ENCODE measurements around the gene LRIG1. TPM values are rescaled to one million over a fixed set of nuclear protein-coding genes. Genes with fewer than 3 reads are reported as not detected.

LRIG1 gene
- total and polyA plus RNA-seq, 10 of the 15 experiments (the other 5 are each of a cell fraction or from before 2014, with no cell fraction given): 0.84 to 16.4 (median 8.1) TPM

- Histone ChIP-seq H2AFZ (ENCODE audit: control insufficient read depth, low read depth, low read length) (no peak overlapping the region), H3K36me3 (ENCODE audit: control insufficient read depth in 2 of 2, insufficient read depth in 2 of 2, low read length in 1 of 2) (no peaks in the 10 kb centered on the region; a peak in 2 of 4 replicates), H3K9me3 (replicated peaks; ENCODE audit: control insufficient read depth, insufficient read depth, low read length) (no peaks in the 10 kb centered on the region), H3K79me2 (ENCODE audit: control insufficient read depth, insufficient read depth, low read length) (no peaks in the 10 kb centered on the region), H3K4me2 (ENCODE audit: control insufficient read depth, insufficient read depth) (no peak overlapping the region; the same call in 1 of the 2 replicates), H3K4me1 (ENCODE audit: control insufficient read depth, insufficient read depth, low read length) (peaks cover 23% of the 10 kb centered on the region), H3K9ac (ENCODE audit: control insufficient read depth, insufficient read depth, low read length) (no peak overlapping the region), H3K27ac (ENCODE audit: control insufficient read depth, insufficient read depth) (no peak overlapping the region), H4K20me1 (ENCODE audit: control insufficient read depth, insufficient read depth) (no peaks in the 10 kb centered on the region), H3K27me3 (replicated peaks in 1 of 2; ENCODE audit: control insufficient read depth in 2 of 2, insufficient read depth in 2 of 2, low read length in 1 of 2) (no peaks in the 10 kb centered on the region), H3K4me3 (no peak overlapping the region)
- in situ Hi-C loops (cut with MboI): no loop called here
- no peak for FAIRE-seq
- ChIA-PET POLR2A (interaction anchor here (1.1 kb wide), 1 partner anchor 8 kb away, joined by 3 read pairs; no protein-coding TSS in a partner anchor), SMC1A (ENCODE audit: uncharacterized antibody, unreplicated experiment) (interaction anchor here (1.0 to 2.1 kb wide), 3 partner anchors 15 to 107 kb away, joined by 3 to 8 read pairs (median 4); no protein-coding TSS in a partner anchor), CTCF (interaction anchor here (0.8 to 1.3 kb wide), 3 partner anchors 14 to 424 kb away, joined by 3 to 4 read pairs (median 3); no protein-coding TSS in a partner anchor), RAD21 (ENCODE audit: unreplicated experiment) (interaction anchor here (1.1 kb wide), 1 partner anchor 138 kb away, joined by 3 read pairs; no protein-coding TSS in a partner anchor)
- no peak for DNase-seq (ENCODE audit: low read depth, low spot score)
- intact Hi-C loops (cut with micrococcal nuclease; ENCODE audit: unreplicated experiment): loop anchor here (5.0 kb wide), 1 partner anchor 90 kb away; no protein-coding TSS in a partner anchor
- 65% methylated on average over 3 of the region's 3 CpGs for WGBS (ENCODE audit: insufficient coverage, insufficient replicate concordance, low lambda C conversion rate, missing lambda C conversion rate)
- TF ChIP-seq IRF3 (IDR thresholded peaks at IDR 0.05) (no peak), TBL1XR1 (IDR thresholded peaks at IDR 0.05; ENCODE audit: low read depth, low read length) (no peak), FOXM1 (IDR thresholded peaks at IDR 0.05; ENCODE audit: low read depth, low read length) (no peak), RFX5 (IDR thresholded peaks at IDR 0.05; ENCODE audit: low read depth, low read length) (no peak), ZZZ3 (IDR thresholded peaks at IDR 0.05; ENCODE audit: control insufficient read depth, insufficient read length, low read depth) (no peak), SUPT20H (IDR thresholded peaks at IDR 0.05; ENCODE audit: borderline replicate concordance, control insufficient read depth, low read depth, low read length) (no peak), MYB (IDR thresholded peaks at IDR 0.05; ENCODE audit: borderline replicate concordance, low read depth, low read length) (no peak), ZNF274 (IDR thresholded peaks at IDR 0.05; ENCODE audit: insufficient read depth, insufficient read length) (no peak)
- no peak for ATAC-seq
- no TSS peak for BruUV-seq (replicated peaks)
Observed at GRCh38 chr3:66392512-66392911, 108.3 kb downstream of the LRIG1 start.
